Left forelimb (tissue), 1 donor: Measurements from ENCODE around the gene CARM1.
"Not testable (repeated sequence)": the region's sequence is repeated elsewhere in the genome, so short reads cannot be mapped to it uniquely, and the experiment has no call there.

ENCODE experiments used
- DNase-seq: peaks from one replicate; pipeline ENCODE4 v3.0.0-alpha.2; 2018; ENCODE audit warnings: low spot score

The CARM1 gene

GRCh38 chr19:10929402-10929794 is 58.0 kb downstream of the CARM1 start:
- DNase-seq = no peak

GRCh38 chr19:10935371-10936059 is 64.2 kb downstream of the CARM1 start:
- no peak for DNase-seq

GRCh38 chr19:10936661-10937084 is 65.3 kb downstream of the CARM1 start:
- peak; percentile 65 for DNase-seq

GRCh38 chr19:10941649-10942048 is 70.3 kb downstream of the CARM1 start:
- not testable (repeated sequence) for DNase-seq

GRCh38 chr19:10943412-10943811 is 72.1 kb downstream of the CARM1 start:
- not testable (repeated sequence) for DNase-seq

- no peak for DNase-seq
These were observed 73.9 kb downstream of the CARM1 start for GRCh38 chr19:10945264-10945663.

- no peak for DNase-seq
These were observed 75.8 kb downstream of the CARM1 start for GRCh38 chr19:10946958-10947657.

- DNase-seq = no peak
These were observed 81.5 kb downstream of the CARM1 start for GRCh38 chr19:10952809-10953208.

- DNase-seq = not testable (repeated sequence)
These were observed 88.1 kb downstream of the CARM1 start for GRCh38 chr19:10959277-10959968.

- DNase-seq = peak; percentile 99
These were observed 89.1 kb downstream of the CARM1 start, which contains the start of gene SMARCA4 for GRCh38 chr19:10960314-10961072. TSS of gene SMARCA4 (plus strand) at chr19:10961030. CDS start at chr19:10984152, 23,122 bp downstream.

GRCh38 chr19:10961073-10961860 is 89.9 kb downstream of the CARM1 start:
- peak; percentile 85 for DNase-seq

- DNase-seq = no peak
These were observed 91.5 kb downstream of the CARM1 start for GRCh38 chr19:10962863-10963262.

GRCh38 chr19:10963865-10964264 is 92.5 kb downstream of the CARM1 start:
- no peak for DNase-seq

GRCh38 chr19:10964903-10965302 is 93.5 kb downstream of the CARM1 start:
- no peak for DNase-seq

- DNase-seq = no peak
These were observed 94.0 kb downstream of the CARM1 start for GRCh38 chr19:10965398-10965797.

GRCh38 chr19:10966809-10967208 is 95.5 kb downstream of the CARM1 start:
- no peak for DNase-seq

GRCh38 chr19:10968527-10969135 is 97.3 kb downstream of the CARM1 start:
- no peak for DNase-seq

GRCh38 chr19:10971107-10971726 is 99.9 kb downstream of the CARM1 start:
- DNase-seq = no peak
